Transverse colon (tissue), 3 donors: Measurements from ENCODE around the gene ZBTB5.

ENCODE experiments used
- POLR2A ChIP-seq: fragments of 450-650 bp; IDR thresholded peaks from one replicate; pipeline ENCODE4 v1.6.1; 2016; ENCODE audit warnings: antibody characterized with exemption, mild to moderate bottlenecking, moderate library complexity
- TF ChIP-seq, protein P1 (sequence below), 5 experiments: fragments of 200-600 bp in 3 of 5; fragments of 450-650 bp in 2 of 5; sonication (generic) in 3 of 5; IDR thresholded peaks; 1 replicate in 2 of 5; 2 replicates in 3 of 5; pipeline ENCODE4 v1.5.1; 2016 to 2017; ENCODE audit warnings: antibody characterized with exemption in 5 of 5, inconsistent platforms in 3 of 5, mild to moderate bottlenecking in 2 of 5, moderate library complexity in 1 of 5

DNA sequence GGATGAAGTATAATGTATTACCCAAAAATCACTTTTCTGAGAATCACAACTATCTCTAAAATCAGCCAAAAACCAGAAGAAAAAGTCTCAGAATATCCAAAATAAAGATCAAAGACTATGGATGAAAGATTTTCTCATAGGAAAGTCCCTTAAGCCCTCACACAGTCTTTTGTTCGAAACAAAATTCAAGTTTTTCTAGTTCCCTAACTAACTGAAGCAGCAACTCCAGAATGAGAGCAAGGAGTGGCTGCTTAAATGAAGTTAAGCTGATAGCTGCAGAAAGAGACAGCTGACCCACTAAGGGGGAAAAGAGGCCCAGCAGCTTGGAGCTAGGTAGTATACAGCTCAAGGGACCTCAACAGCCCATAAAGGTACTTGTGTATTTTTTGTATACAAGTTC lies 8.4 kb downstream of the ZBTB5 start:
- TF ChIP-seq, protein P1, sequence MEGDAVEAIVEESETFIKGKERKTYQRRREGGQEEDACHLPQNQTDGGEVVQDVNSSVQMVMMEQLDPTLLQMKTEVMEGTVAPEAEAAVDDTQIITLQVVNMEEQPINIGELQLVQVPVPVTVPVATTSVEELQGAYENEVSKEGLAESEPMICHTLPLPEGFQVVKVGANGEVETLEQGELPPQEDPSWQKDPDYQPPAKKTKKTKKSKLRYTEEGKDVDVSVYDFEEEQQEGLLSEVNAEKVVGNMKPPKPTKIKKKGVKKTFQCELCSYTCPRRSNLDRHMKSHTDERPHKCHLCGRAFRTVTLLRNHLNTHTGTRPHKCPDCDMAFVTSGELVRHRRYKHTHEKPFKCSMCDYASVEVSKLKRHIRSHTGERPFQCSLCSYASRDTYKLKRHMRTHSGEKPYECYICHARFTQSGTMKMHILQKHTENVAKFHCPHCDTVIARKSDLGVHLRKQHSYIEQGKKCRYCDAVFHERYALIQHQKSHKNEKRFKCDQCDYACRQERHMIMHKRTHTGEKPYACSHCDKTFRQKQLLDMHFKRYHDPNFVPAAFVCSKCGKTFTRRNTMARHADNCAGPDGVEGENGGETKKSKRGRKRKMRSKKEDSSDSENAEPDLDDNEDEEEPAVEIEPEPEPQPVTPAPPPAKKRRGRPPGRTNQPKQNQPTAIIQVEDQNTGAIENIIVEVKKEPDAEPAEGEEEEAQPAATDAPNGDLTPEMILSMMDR (IDR thresholded peaks at IDR 0.05), result no peak
- TF ChIP-seq POLR2A, result no peak
